Raji (cell line): ENCODE results near the gene MAGEA2.
"Not testable (repeated sequence)": the region's sequence is repeated elsewhere in the genome, so short reads cannot be mapped to it uniquely, and the experiment has no call there.

Source experiments
- POLR2A ChIP-seq: IDR thresholded peaks from 2 replicates; pipeline ENCODE4 v1.6.1; 2011; ENCODE audit warnings: low read depth, low read length, control low read depth; ENCODE audit not compliant: insufficient read depth

The MAGEA2 gene

GRCh38 chrX:152753686-152754650 lies at the start of gene MAGEA2:
Gene MAGEA2, minus strand, starts transcription at chrX:152753842. Its CDS starts 2,479 bp downstream, at chrX:152751363.
- not testable (repeated sequence) for TF ChIP-seq POLR2A

- TF ChIP-seq POLR2A = no peak
Measured at GRCh38 chrX:152798945-152799344, 45.3 kb upstream of the MAGEA2 start.

- not testable (repeated sequence) for TF ChIP-seq POLR2A
Measured at GRCh38 chrX:152769549-152770289, 16.1 kb upstream of the MAGEA2 start, which contains the start of gene MAGEA6. Gene MAGEA6, minus strand, starts transcription at chrX:152769689. Its CDS starts 2,039 bp downstream, at chrX:152767650.

- not testable (repeated sequence) for TF ChIP-seq POLR2A
Measured at GRCh38 chrX:152758918-152759317, 5.3 kb upstream of the MAGEA2 start, which contains the start of gene CSAG3. Gene CSAG3, plus strand, starts transcription at chrX:152759218.

- TF ChIP-seq POLR2A = no peak
Measured at GRCh38 chrX:152738560-152738959, 15.1 kb downstream of the MAGEA2 start.

- TF ChIP-seq POLR2A = no peak
Measured at GRCh38 chrX:152735860-152736511, 17.7 kb downstream of the MAGEA2 start.

- no peak for TF ChIP-seq POLR2A
Measured at GRCh38 chrX:152735101-152735500, 18.5 kb downstream of the MAGEA2 start.

GRCh38 chrX:152733261-152733975 lies 20.2 kb downstream of the MAGEA2 start, which contains the start of the genes CSAG1 and MAGEA12:
Gene CSAG1, minus strand, starts transcription at chrX:152733721. Its CDS starts 1,261 bp downstream, at chrX:152732460.
Gene MAGEA12, plus strand, starts transcription at chrX:152733757. Its CDS starts 2,405 bp downstream, at chrX:152736162.
- TF ChIP-seq POLR2A = no peak

GRCh38 chrX:152725409-152725808 lies 28.2 kb downstream of the MAGEA2 start:
- TF ChIP-seq POLR2A = no peak

GRCh38 chrX:152713815-152714787 lies 39.5 kb downstream of the MAGEA2 start, which contains the start of gene MAGEA2B:
Gene MAGEA2B, plus strand, starts transcription at chrX:152714628. Its CDS starts 2,479 bp downstream, at chrX:152717107.
- not testable (repeated sequence) for TF ChIP-seq POLR2A

GRCh38 chrX:152709173-152709572 lies 44.5 kb downstream of the MAGEA2 start, which contains the start of gene CSAG2:
Gene CSAG2, minus strand, starts transcription at chrX:152709273. Its CDS starts 161 bp downstream, at chrX:152709112.
- TF ChIP-seq POLR2A = not testable (repeated sequence)
